GM19372 (cell line): ENCODE measurements around the gene MAPK8IP2.
"Not testable (repeated sequence)": the region's sequence is repeated elsewhere in the genome, so short reads cannot be mapped to it uniquely, and the experiment has no call there.

ENCODE experiments used
- ATAC-seq: cut with Tn5 transposase; IDR thresholded peaks from one replicate; pipeline ENCODE4 v1.9.1; 2021; ENCODE audit warnings: mild to moderate bottlenecking, low read depth, moderate library complexity; ENCODE audit not compliant: unreplicated experiment

The MAPK8IP2 gene

GRCh38 chr22:50595189-50595588 lies 5.4 kb upstream of the MAPK8IP2 start:
- no peak for ATAC-seq

GRCh38 chr22:50597097-50597496 lies 3.5 kb upstream of the MAPK8IP2 start:
- ATAC-seq, result no peak

- ATAC-seq, result no peak
Observed at GRCh38 chr22:50599816-50600455, 657 bp upstream of the MAPK8IP2 start.

GRCh38 chr22:50600967-50601668 lies 525 bp downstream of the MAPK8IP2 start:
- no peak for ATAC-seq

GRCh38 chr22:50601669-50602337 lies 1.2 kb downstream of the MAPK8IP2 start:
- ATAC-seq, result no peak

GRCh38 chr22:50602338-50602700 lies 1.7 kb downstream of the MAPK8IP2 start:
- no peak for ATAC-seq

GRCh38 chr22:50603511-50604255 lies 3.1 kb downstream of the MAPK8IP2 start:
- no peak for ATAC-seq

- ATAC-seq, result no peak
Observed at GRCh38 chr22:50604256-50605001, 3.8 kb downstream of the MAPK8IP2 start.

- no peak for ATAC-seq
Observed at GRCh38 chr22:50605002-50605612, 4.5 kb downstream of the MAPK8IP2 start.

- ATAC-seq, result no peak
Observed at GRCh38 chr22:50605613-50606074, 5.1 kb downstream of the MAPK8IP2 start.

GRCh38 chr22:50606165-50606945 lies 5.8 kb downstream of the MAPK8IP2 start:
- ATAC-seq, result no peak

GRCh38 chr22:50606946-50607658 lies 6.5 kb downstream of the MAPK8IP2 start:
- no peak for ATAC-seq

GRCh38 chr22:50607659-50608020 lies 7.0 kb downstream of the MAPK8IP2 start:
- no peak for ATAC-seq

- ATAC-seq, result not testable (repeated sequence)
Observed at GRCh38 chr22:50608058-50608840, 7.7 kb downstream of the MAPK8IP2 start.

- no peak for ATAC-seq
Observed at GRCh38 chr22:50608996-50609395, 8.4 kb downstream of the MAPK8IP2 start.

GRCh38 chr22:50609599-50609998 lies 9.0 kb downstream of the MAPK8IP2 start:
- no peak for ATAC-seq

GRCh38 chr22:50610041-50610451 lies 9.5 kb downstream of the MAPK8IP2 start:
- no peak for ATAC-seq

GRCh38 chr22:50610581-50610980 lies 10.0 kb downstream of the MAPK8IP2 start:
- ATAC-seq, result no peak
